HCT116 (cell line): Measurements from ENCODE around the gene HOXD1. TPM values are rescaled to one million over a fixed set of nuclear protein-coding genes. Genes with fewer than 3 reads are reported as not detected.

Experiments
- ATAC-seq: fragments of 200-7000 bp; cut with Tn5 transposase; 2 replicates; pipeline ENCODE4 v1.9.1; 2020; ENCODE audit warnings: mild to moderate bottlenecking, moderate library complexity
- BruUV-seq: library from RNA; stranded (reverse); fragments of 400-500 nt; replicated peaks from 2 replicates; lab custom pipeline; 2021; lab: Mats Ljungman, UMichigan
- CTCF ChIA-PET: fragments of 300-600 bp; sonication (Branson Sonifier 250); formaldehyde crosslinking; loops from one replicate; lab custom pipeline; 2021; ENCODE audit warnings: antibody characterized with exemption; lab: Charles Lee
- POLR2A ChIA-PET: fragments of 300-600, 350-600 bp; sonication (Branson Sonifier 250); formaldehyde crosslinking; loops from one replicate; lab custom pipeline; 2021; ENCODE audit warnings: antibody characterized with exemption; lab: Charles Lee
- RAD21 ChIA-PET, 2 experiments: fragments of 300-600 bp; sonication (Branson Sonifier 250); formaldehyde crosslinking; loops; one replicate each; lab custom pipeline; 2023; ENCODE audit warnings: low total read pairs in 2 of 2; ENCODE audit not compliant: uncharacterized antibody in 2 of 2, unreplicated experiment in 2 of 2, low non-redundant PET in 1 of 2; lab: Charles Lee
- DNase-seq: peaks from one replicate; pipeline ENCODE4 v3.0.0-alpha.2; 2010; ENCODE audit warnings: low read depth, low spot score
- H2AFZ ChIP-seq: fragments of 200-600 bp; shearing (Covaris generic), sonication (generic); 2 replicates; pipeline ENCODE4 v1.6.1; 2017; ENCODE audit warnings: low read depth, mixed run types, mixed read lengths, antibody characterized with exemption, low read length; ENCODE audit not compliant: poor library complexity, severe bottlenecking
- H3K27ac ChIP-seq: 2 replicates; pipeline ENCODE4 v1.5.1; 2012; ENCODE audit warnings: low read depth, low read length
- H3K27me3 ChIP-seq: fragments of 200-600 bp; sonication (generic); 2 replicates; pipeline ENCODE4 v1.6.1; 2016; ENCODE audit warnings: mixed run types, low read length, mixed read lengths; ENCODE audit not compliant: insufficient read depth
- H3K36me3 ChIP-seq, 2 experiments: fragments of 200-500 bp in 1 of 2; fragments of 200-600 bp in 1 of 2; sonication (Bioruptor generic) in 1 of 2; sonication (generic) in 1 of 2; 2 replicates each; pipeline versions ENCODE4 v1.5.1 to v1.6.1; 2014 to 2016; ENCODE audit warnings: low read length in 2 of 2, inconsistent platforms in 1 of 2, mixed read lengths in 1 of 2, mixed run types in 1 of 2; ENCODE audit not compliant: insufficient read depth in 2 of 2, control insufficient read depth in 1 of 2
- H3K4me1 ChIP-seq, 2 experiments: fragments of 200-600 bp in 1 of 2; sonication (generic) in 1 of 2; 2 replicates each; pipeline versions ENCODE4 v1.5.1 to v1.6.1; 2012 to 2017; ENCODE audit warnings: low read length in 2 of 2, inconsistent platforms in 1 of 2, mild to moderate bottlenecking in 1 of 2, mixed read lengths in 1 of 2, mixed run types in 1 of 2, moderate library complexity in 1 of 2; ENCODE audit not compliant: insufficient read depth in 2 of 2, control insufficient read depth in 1 of 2
- H3K4me2 ChIP-seq: fragments of 200-600 bp; sonication (generic); 2 replicates; pipeline ENCODE4 v1.6.1; 2017; ENCODE audit warnings: mixed run types, low read length, mixed read lengths
- H3K4me3 ChIP-seq, 2 experiments: fragments of 200-600 bp in 1 of 2; sonication (generic) in 1 of 2; replicated peaks in 1 of 2; 2 replicates each; pipeline ENCODE4 v1.5.1; 2011 to 2016; ENCODE audit warnings: low read length in 2 of 2, control low read depth in 1 of 2, low read depth in 1 of 2, mild to moderate bottlenecking in 1 of 2, mixed read lengths in 1 of 2, mixed run types in 1 of 2
- H3K79me2 ChIP-seq: fragments of 200-600 bp; sonication (generic); 2 replicates; pipeline ENCODE4 v1.6.1; 2017; ENCODE audit warnings: mild to moderate bottlenecking, mixed run types, low read length, moderate library complexity, mixed read lengths; ENCODE audit not compliant: insufficient read depth
- H3K9ac ChIP-seq: fragments of 200-600 bp; sonication (generic); 2 replicates; pipeline ENCODE4 v1.6.1; 2016; ENCODE audit warnings: low read length, mixed read lengths
- H3K9me2 ChIP-seq: fragments of 200-600 bp; sonication (generic), shearing (Covaris generic); 2 replicates; pipeline ENCODE4 v1.6.1; 2017; ENCODE audit warnings: mixed run types, mild to moderate bottlenecking, moderate library complexity; ENCODE audit not compliant: insufficient read depth
- H3K9me3 ChIP-seq, 2 experiments: fragments of 200-500 bp in 1 of 2; fragments of 200-600 bp in 1 of 2; sonication (Bioruptor generic) in 1 of 2; sonication (generic) in 1 of 2; 2 replicates each; pipeline ENCODE4 v1.6.1; 2014 to 2017; ENCODE audit warnings: low read length in 2 of 2, mixed read lengths in 2 of 2, inconsistent platforms in 1 of 2, low read depth in 1 of 2, mild to moderate bottlenecking in 1 of 2, mixed run types in 1 of 2, moderate library complexity in 1 of 2; ENCODE audit not compliant: control insufficient read depth in 1 of 2, insufficient read depth in 1 of 2
- H4K20me1 ChIP-seq: fragments of 200-600 bp; sonication (generic), shearing (Covaris generic); 2 replicates; pipeline ENCODE4 v1.6.1; 2017; ENCODE audit warnings: mixed run types, mild to moderate bottlenecking, moderate library complexity; ENCODE audit not compliant: insufficient read depth
- ATF3 ChIP-seq: IDR thresholded peaks from 2 replicates; pipeline ENCODE4 v1.6.1; 2012
- CEBPB ChIP-seq: IDR thresholded peaks from 2 replicates; pipeline ENCODE4 v1.6.1; 2012; ENCODE audit warnings: low read depth
- CTCF ChIP-seq, 3 experiments: fragments of 200-600 bp in 1 of 3; sonication (generic) in 1 of 3; IDR thresholded peaks in 2 of 3; conservative IDR thresholded peaks in 1 of 3; 2 replicates each; pipeline ENCODE4 v1.5.1; 2012 to 2017; ENCODE audit warnings: low read depth in 2 of 3, low read length in 2 of 3, antibody characterized with exemption in 1 of 3, borderline replicate concordance in 1 of 3, control low read depth in 1 of 3, mild to moderate bottlenecking in 1 of 3, mixed read lengths in 1 of 3, mixed run types in 1 of 3, moderate library complexity in 1 of 3; ENCODE audit not compliant: insufficient read depth in 1 of 3
- EGR1 ChIP-seq: IDR thresholded peaks from 2 replicates; pipeline ENCODE4 v1.6.1; 2012; ENCODE audit warnings: low read depth
- EZH2phosphoT487 ChIP-seq: fragments of 200-600 bp; IDR thresholded peaks from 2 replicates; pipeline ENCODE4 v1.6.1; 2018; ENCODE audit warnings: antibody characterized with exemption, borderline replicate concordance
- JUND ChIP-seq: IDR thresholded peaks from 2 replicates; pipeline ENCODE4 v1.6.1; 2012
- MAX ChIP-seq: IDR thresholded peaks from 2 replicates; pipeline ENCODE4 v1.6.1; 2012
- POLR2A ChIP-seq: IDR thresholded peaks from 2 replicates; pipeline ENCODE4 v1.7.0; 2011; ENCODE audit warnings: borderline replicate concordance; ENCODE audit not compliant: insufficient read depth, insufficient read length; ENCODE audit errors: extremely low read depth
- SIN3A ChIP-seq: IDR thresholded peaks from 2 replicates; pipeline ENCODE4 v1.6.1; 2012; ENCODE audit warnings: low read depth
- SP1 ChIP-seq: IDR thresholded peaks from 2 replicates; pipeline ENCODE4 v1.6.1; 2012; ENCODE audit warnings: low read depth
- TCF7L2 ChIP-seq: IDR thresholded peaks from 2 replicates; pipeline ENCODE4 v1.7.0; 2011; ENCODE audit warnings: borderline replicate concordance, inconsistent platforms; ENCODE audit not compliant: insufficient read depth, insufficient read length; ENCODE audit errors: extremely low read depth
- ZBTB33 ChIP-seq: IDR thresholded peaks from 2 replicates; pipeline ENCODE4 v1.6.1; 2011; ENCODE audit warnings: mild to moderate bottlenecking, low read length, moderate library complexity; ENCODE audit not compliant: insufficient replicate concordance; ENCODE audit errors: extremely low read depth
- ZFX ChIP-seq: fragments of 450-650 bp; IDR thresholded peaks from 2 replicates; pipeline ENCODE4 v1.6.1; 2017
- ZNF274 ChIP-seq: fragments of 200-500 bp; sonication (Bioruptor generic); IDR thresholded peaks from 2 replicates; pipeline ENCODE4 v1.6.1; 2014; ENCODE audit warnings: mild to moderate bottlenecking, low read depth, low read length, inconsistent platforms
- intact Hi-C: fragments of 100-400 bp; cut with micrococcal nuclease; formaldehyde crosslinking; loops from 2 replicates; pipeline ENCODE4 v1.10.0; 2022
- total RNA-seq: library from RNA; stranded (reverse); gene quantifications from one replicate; pipeline ENCODE4 v1.2.1, GENCODE V29; 2021; ENCODE audit not compliant: unreplicated experiment

The HOXD1 gene
- total RNA-seq, 1 experiment from 2014 or later: not detected

GRCh38 chr2:176182671-176183070, 5.8 kb upstream of the HOXD1 start:
- Histone ChIP-seq H3K27ac (no peak overlapping the region), H3K4me3 (no peak overlapping the region), H3K4me2 (no peak overlapping the region), H4K20me1 (no peaks in the 10 kb centered on the region), H3K79me2 (no peaks in the 10 kb centered on the region), H3K36me3 (no peaks in the 10 kb centered on the region), H3K27me3 (no peaks in the 10 kb centered on the region), H2AFZ (no peak overlapping the region), H3K9me2 (no peaks in the 10 kb centered on the region), H3K9me3 (no peaks in the 10 kb centered on the region), H3K9ac (no peak overlapping the region), H3K4me1 (no peaks in the 10 kb centered on the region)
- ChIA-PET RAD21 (no interaction called here), POLR2A (no interaction called here), CTCF (no interaction called here)
- ATAC-seq: no peak
- intact Hi-C loops: no loop called here
- no peak for DNase-seq
- BruUV-seq: no TSS peak
- TF ChIP-seq POLR2A (no peak), CTCF (IDR thresholded peaks at IDR 0.05 in 2 of 3, conservative IDR thresholded peaks at IDR 0.05 in 1 of 3; ENCODE audit: borderline replicate concordance in 1 of 3, insufficient read depth in 1 of 3, low read depth in 2 of 3, low read length in 2 of 3) (no peak)

GRCh38 chr2:176184749-176185148, 3.7 kb upstream of the HOXD1 start:
- Histone ChIP-seq H2AFZ (no peak overlapping the region), H3K9me3 (no peaks in the 10 kb centered on the region), H3K4me3 (no peak overlapping the region), H3K27ac (no peak overlapping the region), H3K27me3 (no peaks in the 10 kb centered on the region), H3K36me3 (no peaks in the 10 kb centered on the region), H4K20me1 (no peaks in the 10 kb centered on the region), H3K4me2 (no peak overlapping the region), H3K79me2 (no peaks in the 10 kb centered on the region), H3K4me1 (peaks cover 0 to 6% of the 10 kb centered on the region in 2 experiments; a peak in 1 of 4 replicates), H3K9ac (no peak overlapping the region), H3K9me2 (no peaks in the 10 kb centered on the region)
- ChIA-PET POLR2A (no interaction called here), CTCF (no interaction called here), RAD21 (no interaction called here)
- ATAC-seq: no peak
- BruUV-seq: no TSS peak
- no peak for DNase-seq
- intact Hi-C loops: no loop called here
- TF ChIP-seq ZBTB33 (no peak), MAX (no peak), TCF7L2 (no peak), CTCF (IDR thresholded peaks at IDR 0.05 in 2 of 3, conservative IDR thresholded peaks at IDR 0.05 in 1 of 3; ENCODE audit: borderline replicate concordance in 1 of 3, insufficient read depth in 1 of 3, low read depth in 2 of 3, low read length in 2 of 3) (no peak), ZNF274 (no peak), ATF3 (no peak), SP1 (no peak), CEBPB (no peak), ZFX (no peak), EZH2phosphoT487 (no peak), EGR1 (no peak), SIN3A (no peak), JUND (no peak)
